CD4-positive, alpha-beta T cell treated with Interleukin-6 at 100 ng/mL for 8 hours (primary cell): ENCODE results near the gene PLCD1.

Experiments
- DNase-seq: peaks from one replicate; pipeline ENCODE4 v3.0.0-alpha.2; 2020; ENCODE audit warnings: mixed read lengths, low spot score

PLCD1 gene

DNA sequence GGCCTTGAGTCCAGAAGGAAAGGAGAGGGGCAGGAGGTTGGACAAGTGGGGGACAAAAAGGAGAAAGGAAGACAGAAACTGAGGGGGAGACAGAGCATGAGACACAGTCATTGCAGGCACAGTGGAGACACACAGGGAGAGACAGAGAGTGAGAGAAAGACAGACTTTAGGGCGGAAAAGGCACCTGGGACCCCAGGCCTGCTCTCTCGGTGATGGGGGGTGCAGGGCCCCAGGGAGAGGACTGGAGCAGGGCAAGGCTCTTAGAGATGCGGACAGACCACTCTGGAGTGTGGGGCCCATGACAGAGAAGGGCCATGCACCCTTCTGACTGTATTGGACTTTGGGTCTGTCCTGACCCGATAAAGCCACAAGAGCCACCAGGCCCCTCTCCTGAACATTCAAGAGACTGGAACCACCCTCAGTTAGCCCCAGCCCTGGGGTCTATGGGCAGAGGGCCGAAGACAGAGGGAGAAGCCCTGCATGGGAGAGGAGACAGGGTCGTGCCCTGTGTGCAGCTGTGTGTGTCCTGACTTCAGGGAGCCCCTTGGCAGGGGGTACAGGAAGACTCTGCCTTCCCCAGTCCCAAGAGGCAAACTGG, 12.5 kb downstream of the PLCD1 start:
- no peak for DNase-seq

DNA sequence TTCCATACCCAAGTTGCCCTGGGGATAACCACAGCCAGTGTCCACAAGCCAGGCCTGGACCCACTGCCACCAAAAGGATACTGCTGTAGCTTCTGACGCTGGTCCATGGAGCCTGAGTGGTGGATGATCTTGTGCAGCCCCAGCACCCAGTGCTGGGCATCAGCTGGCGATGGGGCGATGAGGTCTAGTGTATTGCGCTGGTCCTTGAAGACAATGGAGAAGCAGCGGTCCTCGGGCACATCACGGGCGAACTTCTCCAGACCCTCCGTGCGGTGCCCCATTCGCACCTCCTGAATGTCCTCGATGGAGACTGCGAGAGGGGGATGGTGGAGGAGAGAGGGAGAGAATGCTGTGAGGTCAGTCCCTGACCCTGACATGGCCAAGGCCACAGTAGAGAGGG, 13.0 kb downstream of the PLCD1 start:
- DNase-seq: no peak

DNA sequence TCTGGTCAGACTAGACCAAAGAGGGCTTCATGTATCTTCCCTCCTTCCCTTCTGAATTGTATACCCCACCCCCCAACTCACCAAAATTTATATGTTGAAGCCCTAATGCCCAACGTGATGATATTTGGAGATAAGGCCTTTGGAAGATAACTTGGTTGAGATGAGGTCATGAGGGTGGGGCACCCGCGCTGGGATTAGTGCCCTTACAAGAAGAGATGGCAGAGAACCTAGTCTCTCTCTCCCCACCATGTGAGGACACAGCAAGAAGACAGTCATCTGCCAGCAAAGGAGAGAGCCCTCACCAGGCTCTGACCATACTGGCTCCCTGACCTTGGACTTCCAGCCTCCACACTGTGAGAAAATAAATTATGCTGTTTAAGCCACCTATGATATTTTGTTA, 13.5 kb downstream of the PLCD1 start:
- no peak for DNase-seq

DNA sequence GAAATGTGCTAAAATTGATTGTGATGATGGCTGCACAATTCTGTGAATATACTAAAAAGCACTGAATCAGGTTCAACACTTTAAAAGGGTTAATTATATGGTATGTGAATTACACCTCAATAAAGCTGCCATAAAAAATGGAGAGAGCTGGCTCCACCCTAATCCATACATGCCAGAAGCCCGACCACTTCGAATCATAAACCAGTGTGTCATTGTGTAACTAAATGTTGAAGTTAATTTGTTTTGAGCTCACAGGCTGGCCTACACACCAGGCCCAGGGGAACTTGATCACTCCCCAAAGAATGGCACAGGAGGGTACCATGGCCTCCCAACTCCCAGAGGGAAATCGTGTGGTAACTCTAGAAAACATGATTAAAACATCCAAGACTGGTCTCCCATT, 14.0 kb downstream of the PLCD1 start:
- no peak for DNase-seq

DNA sequence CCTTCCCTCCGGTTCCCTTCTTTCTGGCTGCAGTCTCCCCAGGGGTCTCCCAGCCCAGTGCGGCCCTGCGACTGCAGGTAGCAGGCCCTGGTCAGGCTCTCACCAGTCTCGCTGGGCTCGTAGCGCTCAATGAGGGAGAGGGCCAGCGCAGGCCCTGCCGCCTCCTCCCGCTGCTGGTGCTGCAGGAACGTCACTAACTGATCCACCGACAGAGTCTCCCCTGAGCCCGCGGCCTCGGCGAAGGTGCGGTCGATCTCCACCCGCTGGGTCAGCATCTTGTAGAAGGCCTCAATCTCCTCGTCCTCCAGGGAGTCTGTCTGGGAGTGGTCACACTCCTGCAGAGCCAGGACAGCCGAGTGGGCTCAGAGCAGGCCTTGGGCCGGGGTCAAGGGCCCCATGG, 18.3 kb downstream of the PLCD1 start:
- DNase-seq: no peak

DNA sequence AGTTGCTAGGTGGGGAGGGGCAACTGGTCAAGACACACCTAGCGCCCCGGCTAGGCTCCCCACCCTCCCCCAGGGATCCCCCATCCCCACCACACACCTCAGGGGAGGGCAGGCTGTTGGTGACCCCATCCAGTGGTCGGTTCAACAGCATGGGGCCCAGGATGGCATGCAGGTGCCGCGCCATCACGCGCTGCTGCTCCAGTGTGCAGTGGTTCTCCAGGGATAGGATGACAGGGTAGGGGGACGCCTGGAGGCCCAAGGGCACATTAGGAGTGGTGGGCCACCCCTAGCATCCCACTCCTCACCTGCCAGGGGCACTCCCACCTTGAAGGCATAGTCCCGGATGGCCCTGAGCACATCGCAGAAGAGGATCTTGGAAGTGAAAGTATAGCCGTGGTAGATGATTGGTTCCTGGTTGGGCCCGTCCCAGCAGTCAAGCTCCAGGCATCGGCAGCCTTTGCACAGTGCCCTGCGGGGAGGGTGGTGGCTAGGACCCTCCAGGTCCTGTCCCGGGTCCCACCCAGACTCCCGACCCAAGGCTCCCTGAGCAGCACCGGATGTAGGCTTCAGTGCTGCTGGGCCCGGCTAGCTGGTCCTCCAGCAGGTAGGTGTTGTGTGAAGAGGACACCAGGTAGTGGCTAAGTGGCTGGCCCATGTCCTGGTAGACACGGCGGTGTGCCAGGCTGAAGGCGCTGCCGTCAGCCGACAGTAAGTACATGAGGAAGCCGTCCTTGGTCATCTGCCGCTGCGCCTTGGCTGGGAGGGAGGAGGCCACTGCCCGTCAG, 19.4 kb downstream of the PLCD1 start:
- DNase-seq: no peak

DNA sequence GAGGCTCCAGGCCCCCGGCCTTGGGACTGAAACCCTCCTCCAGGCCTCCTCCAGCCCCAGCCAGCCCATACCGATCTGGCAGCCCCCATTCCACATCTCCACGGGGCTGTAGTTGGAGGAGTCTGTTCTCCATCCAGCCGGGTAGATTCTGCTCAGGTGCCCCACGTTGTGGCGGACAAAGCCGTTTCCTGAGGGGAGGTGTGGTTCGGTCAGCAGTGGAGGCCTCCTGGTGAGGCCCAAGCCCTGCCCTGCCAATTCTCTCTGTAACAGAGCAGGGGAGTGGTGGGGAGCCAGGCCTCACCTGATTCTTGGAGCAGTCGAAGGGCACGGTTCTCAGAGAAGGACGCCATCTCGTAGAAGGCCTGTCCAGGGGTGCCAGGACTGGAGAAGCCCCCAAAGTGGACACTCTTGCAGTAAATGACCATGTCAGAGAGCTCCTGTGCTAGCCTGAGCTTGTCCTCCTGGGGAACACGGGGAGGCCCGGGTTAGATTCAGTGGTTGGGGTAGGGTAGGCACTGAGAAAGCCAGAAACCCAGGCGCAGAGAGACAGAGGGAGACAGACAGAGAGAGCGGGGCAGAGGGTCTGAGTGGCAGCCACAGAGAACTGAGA, 20.4 kb downstream of the PLCD1 start:
- no peak for DNase-seq

DNA sequence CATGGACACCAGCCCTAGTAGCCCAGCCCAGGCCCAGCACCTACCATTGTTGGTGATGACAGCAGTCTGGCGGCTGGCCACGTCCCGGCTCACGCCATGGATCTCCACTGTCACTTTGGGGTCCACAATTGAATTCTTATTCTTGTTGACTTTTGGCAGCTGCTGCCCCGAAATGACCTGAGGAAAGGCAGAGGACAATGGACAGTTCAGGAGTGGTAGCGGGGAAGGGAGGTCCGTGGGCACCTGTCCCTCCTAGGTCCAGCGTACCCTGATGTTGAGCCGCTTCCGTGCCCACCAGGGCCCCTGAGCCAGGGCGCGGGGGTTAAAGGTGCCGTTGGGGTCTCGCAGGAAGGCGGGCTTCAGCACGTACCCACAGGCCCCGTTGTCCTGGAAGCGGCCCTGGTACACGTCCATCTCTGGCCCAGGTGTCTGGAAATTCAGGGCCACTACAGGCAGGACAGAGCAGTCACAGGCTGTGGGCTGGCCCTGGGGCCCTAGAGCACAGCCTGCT, 21.2 kb downstream of the PLCD1 start:
- no peak for DNase-seq

DNA sequence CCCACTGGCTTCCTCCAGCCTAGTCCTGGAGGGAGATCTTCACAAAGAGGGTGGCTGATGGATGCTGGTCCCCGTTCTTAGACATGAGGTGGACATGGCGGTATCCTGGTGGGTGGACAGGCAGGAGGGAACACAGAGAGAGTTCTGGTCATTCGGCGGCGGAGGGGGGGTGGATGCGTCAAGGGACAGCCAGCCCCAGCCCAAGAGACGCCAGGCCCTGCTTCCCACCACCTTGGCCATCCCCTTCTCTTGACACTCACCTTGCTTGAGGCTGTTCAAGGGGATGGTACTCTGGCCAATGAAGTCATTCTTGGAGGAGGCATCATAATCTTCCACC, 21.7 kb downstream of the PLCD1 start:
- no peak for DNase-seq

DNA sequence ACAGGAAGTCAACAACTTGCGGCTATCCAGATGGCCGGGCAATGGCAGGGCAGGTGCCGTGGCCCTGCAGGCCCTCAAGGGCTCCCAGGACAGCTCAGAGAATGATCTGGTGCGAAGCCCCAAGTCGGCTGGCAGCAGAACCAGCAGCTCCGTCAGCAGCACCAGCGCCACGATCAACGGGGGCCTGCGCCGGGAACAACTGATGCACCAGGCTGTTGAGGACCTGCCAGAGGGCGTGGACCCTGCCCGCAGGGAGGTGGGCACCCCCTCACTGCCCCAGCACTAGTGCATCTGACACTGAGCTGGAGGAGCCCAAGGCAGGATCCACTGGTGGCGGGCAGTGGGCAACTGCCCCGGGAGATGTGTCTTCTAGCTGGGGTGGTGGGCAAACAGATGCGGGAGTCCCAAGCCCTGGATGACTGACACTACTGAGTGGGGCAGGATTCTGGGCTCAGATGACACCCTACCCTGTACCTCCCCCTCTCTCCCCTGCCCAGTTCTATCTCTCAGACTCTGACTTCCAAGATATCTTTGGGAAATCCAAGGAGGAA, 22.9 kb downstream of the PLCD1 start:
- no peak for DNase-seq

DNA sequence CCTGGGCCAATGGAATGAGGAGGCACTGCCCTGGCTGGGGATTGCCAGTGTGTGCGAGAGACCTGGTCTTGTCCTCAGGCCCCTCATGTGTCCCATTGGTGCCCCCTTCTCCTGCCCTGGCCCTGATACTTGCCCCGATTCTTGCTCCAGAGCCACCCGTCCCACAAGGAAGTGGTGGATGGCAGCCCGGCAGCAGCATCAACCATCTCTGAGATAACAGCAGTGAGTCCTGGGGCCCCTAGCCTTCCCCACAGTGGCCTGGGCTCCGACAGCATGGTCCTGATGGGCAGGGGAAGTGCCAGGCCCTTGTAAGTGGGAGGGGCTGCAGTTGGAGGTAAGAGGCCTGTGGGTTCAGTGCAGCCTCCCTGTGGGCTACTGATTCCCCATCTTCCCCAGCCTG, 23.4 kb downstream of the PLCD1 start:
- DNase-seq: no peak

DNA sequence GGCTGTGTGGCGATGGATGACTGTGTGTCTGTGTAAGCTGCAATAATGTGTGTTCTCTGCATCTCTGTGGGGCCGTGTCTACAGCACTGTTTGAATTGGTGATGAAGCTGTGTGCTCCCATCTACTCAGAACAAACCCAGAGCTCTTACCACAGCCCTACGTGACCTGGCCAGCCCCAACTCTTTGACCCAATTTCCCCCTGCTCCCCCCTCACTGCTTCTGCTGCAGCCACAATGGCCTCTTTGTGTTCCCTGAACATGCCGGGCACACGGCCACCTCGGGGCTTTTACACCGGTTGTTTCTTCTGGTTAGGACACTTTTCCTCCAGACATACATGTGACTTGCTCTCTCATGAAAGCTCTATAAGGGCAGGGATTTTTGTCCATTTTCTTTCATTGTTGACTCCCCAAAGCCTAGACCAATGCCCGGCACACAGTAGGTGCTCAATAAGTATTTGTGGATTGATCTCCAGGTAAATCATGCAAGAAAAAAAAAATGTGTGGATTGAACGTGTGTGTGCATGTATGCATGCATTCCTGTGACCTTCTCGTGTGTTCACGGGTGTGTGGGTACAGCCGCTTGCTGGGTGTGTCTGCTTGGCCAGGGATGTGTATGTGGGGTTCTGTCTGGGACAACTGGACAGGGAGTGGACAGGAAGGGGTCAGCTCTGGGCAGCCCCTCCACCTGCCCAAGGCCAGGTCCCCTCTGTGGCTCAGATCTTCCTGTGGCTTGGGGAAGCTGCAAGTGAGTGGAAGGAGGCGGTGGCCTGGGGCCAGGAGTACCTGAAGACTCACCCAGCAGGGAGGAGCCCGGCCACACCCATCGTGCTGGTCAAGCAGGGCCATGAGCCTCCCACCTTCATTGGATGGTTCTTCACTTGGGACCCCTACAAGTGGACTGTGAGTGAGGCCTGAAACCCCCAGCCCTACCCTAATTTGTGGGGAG, 24.1 kb downstream of the PLCD1 start:
- DNase-seq: no peak

DNA sequence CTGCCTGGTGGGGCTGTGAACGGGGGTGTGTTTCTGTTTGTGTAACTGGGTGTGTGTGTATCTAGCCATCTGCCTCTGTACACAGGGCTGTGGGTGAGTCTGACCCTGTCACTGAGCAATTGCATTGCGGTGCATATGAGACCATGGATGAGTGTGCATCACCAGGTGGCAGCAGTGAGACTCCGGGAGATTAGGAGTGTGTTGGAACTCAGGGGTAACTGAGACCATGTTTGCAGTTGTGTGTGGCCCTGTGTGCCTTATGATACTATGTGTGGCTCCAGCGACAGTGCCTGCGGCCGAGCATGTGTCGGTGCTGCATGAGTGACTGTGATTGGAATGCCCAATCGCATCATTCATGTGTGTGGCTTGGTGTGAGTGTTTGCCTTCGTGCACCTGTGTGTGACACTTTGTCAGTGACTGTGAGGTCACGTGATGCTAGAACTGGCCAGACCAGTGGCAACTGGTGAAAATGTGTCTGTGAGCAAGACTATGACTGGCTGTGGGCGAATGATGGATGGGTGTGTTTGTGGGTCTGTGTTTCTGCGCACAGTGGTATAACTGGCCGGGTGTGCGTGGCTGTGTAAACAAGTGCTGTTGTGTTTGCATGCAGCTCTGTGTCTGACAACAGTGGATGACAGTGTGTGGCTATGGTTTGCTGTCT, 24.9 kb downstream of the PLCD1 start:
- DNase-seq: peak; percentile 61

DNA sequence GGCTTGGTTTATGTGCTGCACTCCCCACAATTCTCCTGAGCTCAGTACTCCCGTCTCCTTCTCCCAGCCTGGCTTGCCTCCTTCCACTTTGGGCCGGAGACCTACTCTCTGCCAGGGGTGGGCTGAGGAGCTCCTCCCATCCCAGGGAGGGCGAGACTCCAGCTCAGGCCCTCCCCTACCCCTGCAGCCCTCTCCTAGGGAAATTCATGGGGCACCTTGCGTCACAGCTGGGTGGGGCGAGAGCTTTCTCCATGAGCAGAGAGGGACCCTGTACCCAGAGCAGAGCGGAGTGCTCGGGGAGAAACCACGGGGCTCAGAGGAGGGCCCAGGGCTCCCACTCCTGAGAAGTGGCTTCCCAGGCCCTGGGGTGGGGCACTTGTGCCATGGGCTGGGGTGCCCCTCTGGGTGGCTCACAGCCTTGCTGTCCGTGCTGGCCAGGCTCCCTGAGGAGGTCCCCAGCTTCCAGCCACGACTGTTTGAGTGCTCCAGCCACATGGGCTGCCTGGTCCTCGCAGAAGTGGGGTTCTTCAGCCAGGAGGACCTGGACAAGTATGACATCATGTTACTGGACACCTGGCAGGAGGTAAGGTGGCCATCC, 25.5 kb downstream of the PLCD1 start:
- no peak for DNase-seq

DNA sequence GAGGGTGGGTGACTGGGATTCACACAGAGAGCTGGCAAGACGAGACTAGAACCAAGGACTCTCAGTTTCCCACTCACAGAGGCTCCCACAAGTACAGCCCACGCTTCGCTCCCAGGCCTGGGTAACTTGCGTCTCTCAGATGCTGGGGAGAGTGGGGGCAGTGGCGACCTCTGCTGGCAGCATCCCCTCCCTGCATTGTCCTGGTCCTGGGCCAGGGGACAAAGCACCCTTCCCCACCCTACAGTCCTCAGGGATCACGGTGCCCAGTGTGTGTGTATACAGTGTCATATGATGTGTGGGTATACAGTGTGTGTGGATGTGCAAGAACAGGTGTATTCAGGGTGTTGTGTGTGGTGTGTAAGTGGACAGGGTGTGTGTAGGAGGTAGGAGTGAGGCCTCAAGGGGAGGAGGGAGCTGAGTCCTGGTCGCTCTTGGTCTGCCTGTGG, 26.0 kb downstream of the PLCD1 start:
- DNase-seq: peak; percentile 55

DNA sequence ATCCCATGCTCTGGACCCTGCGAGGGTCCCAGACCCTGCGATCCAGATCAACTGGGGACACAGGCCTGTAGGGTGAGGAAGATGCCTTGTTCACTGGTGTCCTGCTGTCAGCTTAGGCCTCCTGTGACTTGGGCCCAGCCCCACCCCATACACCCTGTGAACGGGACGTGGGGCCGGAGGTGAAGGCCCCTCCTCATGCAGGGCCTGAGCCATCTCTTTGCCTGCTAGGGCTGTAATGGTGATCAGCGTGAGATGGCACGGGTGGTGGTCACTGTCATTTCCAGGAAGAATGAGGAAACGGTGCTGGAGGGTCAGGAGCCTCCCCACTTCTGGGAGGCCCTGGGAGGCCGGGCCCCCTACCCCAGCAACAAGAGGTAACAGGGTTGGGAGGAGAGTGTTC, 26.5 kb downstream of the PLCD1 start:
- DNase-seq: no peak

DNA sequence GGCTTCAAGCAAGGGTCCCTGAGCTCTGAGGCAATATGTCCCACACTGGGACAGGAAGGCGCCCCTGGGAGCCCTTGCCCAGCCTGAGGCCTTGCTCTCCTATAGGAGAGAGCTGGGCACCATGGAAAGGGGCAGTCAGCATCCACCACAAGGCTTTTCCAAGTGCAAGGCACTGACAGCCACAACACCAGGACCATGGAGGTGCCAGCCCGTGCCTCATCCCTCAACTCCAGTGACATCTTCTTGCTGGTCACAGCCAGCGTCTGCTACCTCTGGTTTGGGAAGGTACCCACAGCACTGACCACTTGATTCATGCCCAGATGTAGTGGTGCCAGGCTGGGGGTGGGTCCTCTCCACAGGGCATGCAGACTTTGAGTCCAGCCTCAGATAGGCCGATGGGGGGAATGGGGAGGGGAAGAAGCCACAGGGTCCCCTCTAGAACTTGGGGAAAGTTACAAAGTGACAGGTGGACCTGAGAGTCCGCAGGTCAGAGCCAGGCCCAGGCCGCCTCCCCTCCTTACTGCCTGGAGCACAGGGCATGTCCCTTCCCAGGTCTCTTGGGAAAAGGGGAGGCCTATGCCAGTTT, 27.1 kb downstream of the PLCD1 start:
- no peak for DNase-seq

DNA sequence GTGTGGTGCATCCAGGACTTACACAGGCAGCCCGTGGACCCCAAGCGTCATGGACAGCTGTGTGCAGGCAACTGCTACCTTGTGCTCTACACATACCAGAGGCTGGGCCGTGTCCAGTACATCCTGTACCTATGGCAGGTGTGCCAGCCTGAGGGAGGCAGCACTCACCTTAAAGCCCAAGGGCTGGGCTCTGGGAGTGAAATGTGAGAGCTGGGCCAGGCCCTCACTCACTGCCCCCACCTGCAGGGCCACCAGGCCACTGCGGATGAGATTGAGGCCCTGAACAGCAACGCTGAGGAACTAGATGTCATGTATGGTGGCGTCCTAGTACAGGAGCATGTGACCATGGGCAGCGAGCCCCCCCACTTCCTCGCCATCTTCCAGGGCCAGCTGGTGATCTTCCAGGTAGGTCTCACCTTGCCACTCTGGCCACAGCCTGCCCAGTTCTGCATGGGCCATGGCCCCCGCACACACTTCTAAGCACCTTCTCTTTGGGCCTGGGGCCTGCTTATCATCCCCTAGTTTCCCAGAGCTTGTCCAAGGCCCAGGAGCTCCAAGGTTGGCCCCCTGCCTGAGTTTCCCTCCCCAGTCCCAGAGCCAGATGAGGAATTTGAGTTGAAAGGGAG, 27.9 kb downstream of the PLCD1 start:
- no peak for DNase-seq

DNA sequence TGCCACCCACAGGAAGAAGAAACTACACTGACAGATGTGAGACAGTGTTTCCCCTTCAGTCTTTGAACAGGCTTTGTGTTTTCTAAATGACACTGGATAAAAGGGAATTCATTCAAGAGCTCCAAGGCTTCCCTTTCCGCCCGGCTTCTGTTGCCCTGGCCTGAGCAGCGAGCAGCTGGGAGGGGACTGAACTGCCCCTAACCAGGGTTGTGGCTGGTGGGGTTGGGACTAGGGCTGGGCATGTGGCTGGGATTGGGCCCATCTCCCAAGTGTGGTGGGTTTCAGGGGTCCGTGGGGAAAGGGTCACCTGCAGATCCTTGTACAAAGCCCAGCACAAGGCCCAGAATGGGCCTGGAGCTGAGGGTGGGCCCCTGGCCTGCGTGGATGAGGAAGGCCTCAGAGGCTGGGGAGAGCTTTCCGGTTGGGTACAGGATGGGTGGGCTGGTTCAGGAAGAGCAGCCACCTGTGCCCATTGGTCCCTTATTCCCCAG, 28.4 kb downstream of the PLCD1 start:
- DNase-seq: no peak
